ENCODE results near the gene ZNF22.

Gene ZNF22

DNA sequence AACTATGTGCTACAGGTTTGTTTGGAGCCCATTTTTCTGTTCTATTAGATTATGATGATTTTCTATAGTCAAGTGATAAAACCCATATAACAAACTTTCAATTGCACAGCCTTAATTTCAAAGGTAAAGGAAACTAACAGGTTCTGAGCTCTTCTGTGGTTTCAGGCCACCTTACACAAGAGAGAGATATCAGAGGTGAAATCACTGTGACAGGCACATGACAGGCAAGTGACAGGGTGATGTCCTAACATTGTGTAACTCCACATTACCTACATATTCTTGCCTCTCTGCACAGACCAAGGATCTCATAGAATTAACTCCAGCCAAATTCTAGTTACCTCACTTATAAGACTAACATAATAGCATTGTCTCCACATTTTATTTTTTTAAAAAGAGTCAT lies 35.0 kb downstream of the ZNF22 start:
- DNase-seq: no peak

DNA sequence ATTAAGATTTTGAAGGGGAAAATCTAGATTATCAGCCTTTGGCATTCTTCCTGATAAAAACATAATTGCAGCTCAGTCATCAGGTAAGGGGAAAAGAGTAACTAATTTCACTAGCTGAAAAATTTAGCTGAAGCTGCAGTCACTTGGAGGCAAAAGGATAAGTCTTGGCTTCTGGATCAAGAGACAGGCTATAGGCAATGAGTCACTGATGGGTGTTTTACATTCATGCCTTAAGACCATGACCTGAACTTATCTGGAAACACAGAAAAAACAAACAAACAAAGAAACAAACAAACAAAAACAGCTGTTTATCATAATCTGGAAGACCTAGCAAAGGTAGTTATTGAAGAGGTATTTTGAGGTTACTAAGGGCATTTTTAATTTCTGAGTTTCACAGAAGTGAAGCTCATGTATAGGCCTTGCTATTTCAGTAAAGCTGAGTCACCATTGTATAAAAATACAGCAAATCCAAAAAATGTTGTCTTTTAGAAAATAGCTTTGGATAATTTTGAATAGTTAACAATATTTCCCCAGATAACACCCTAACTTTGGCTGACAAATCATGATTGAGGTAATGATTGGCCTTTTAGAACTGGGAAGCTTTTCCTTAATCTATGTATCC lies 40.3 kb downstream of the ZNF22 start:
- DNase-seq: no peak

DNA sequence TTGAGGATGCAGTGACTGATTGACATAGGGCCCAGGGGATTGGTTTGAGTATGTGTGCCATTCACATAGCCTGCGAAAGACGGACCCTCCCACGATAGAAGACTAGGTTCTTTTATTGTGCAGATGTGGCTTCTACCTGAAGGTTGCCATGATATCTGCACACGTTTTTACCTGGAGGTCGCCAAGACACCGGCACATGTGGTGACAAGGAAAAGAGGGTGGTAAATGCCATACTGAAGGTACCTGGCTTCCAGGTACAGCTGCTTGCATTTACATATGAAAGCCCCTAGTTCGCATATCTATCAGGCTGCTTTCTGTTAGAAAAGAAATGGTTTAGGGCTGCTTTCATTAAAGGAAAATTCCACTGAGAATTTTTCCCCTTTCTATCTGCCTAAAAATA lies 43.6 kb downstream of the ZNF22 start:
- DNase-seq: no peak

DNA sequence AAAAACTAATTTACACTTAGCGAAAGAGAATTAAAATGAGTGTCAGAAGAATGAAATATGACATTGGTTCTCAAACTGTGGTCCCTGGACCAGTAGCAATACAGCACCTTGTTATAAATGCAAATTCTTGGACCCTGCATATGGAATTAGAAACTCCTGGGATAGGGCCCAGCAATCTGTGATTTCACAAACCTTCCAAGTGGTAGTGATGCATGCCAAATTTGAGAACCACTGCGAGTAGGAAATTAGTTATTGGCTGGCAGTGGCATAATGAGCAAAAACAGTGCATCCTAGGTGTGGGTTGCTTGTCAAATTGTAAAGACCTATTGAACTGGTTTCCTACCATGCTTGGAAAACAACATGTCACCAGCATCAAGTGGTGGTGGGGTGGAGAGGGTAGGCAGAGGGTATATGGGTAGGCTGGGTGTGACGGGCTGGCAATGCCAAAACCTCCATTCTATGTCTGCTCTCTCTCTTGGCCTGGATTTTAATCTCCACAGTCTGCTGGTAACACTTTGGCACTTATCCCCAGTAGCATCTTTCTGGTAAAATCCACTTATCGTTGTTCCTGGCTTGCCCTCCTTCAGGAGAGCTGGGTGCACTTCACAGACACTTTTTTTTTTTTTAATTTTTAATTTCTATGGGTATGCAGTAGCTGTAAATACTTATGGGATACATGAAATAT lies 50.0 kb downstream of the ZNF22 start:
- no peak for DNase-seq

DNA sequence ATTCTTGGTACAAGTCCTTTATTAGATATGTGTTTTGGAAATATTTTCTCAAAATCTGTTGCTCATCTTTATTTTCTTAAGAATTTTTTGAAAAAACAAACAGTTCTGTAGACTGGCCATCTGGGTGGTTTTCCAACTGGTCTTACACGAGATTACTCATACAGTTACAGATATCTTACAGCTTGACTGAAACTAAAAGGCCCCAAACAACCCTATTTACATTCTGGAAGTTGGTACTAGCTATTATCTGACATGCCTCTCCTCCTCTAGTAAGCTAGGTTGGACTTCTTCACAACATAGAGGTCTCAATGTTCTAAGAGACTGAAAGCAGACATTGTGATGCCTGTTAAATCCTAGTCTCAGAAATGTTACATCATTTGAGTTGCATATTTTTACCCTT lies 52.0 kb downstream of the ZNF22 start:
- no peak for DNase-seq

DNA sequence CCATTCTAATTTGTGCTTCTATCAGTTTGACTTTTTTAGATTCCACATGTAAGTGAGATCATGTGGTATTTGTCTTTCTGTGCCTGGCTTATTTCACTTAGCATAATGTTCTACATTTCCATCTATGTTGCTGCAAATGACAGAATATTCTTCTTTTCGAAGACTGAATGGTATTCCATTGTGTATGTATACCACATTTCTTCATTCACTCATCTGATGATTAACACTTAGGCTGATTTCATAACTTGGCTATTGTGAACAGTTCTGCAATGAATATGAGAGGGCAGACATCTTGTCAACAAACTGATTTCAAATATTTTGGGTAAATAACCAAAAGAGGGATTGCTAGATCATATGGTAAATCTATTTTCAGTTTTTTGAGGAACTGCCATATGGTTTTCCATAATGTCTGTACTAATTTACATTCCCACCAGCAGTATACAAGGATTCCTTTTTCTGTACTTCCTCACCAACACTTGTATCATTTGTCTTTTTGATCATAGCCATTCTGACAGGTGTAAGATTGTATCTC lies 52.9 kb downstream of the ZNF22 start:
- DNase-seq: no peak

Data from NCI-H1092 (cell line).